PC-9 (cell line): Measurements from ENCODE around the gene OR6S1. TPM values are rescaled to one million over a fixed set of nuclear protein-coding genes. Genes with fewer than 3 reads are reported as not detected.
"Not testable (repeated sequence)": the region's sequence is repeated elsewhere in the genome, so short reads cannot be mapped to it uniquely, and the experiment has no call there.

Experiments
- BruUV-seq: library from RNA; stranded (reverse); fragments of 400-500 nt; replicated peaks from 2 replicates; lab custom pipeline; 2021; lab: Mats Ljungman, UMichigan
- CTCF ChIA-PET: fragments of 300-600 bp; sonication (Branson Sonifier 250); formaldehyde crosslinking; loops from one replicate; lab custom pipeline; 2022; ENCODE audit warnings: antibody characterized with exemption; lab: Charles Lee
- POLR2A ChIA-PET: fragments of 300-600 bp; sonication (Branson Sonifier 250); formaldehyde crosslinking; loops from one replicate; lab custom pipeline; 2022; ENCODE audit warnings: antibody characterized with exemption; ENCODE audit not compliant: unreplicated experiment; lab: Charles Lee
- DNase-seq, 2 experiments: peaks; one replicate each; pipeline versions ENCODE4 v3.0.0 to v3.0.0-alpha.2; 2015 to 2022; ENCODE audit warnings: mixed read lengths in 1 of 2
- H2AFZ ChIP-seq: fragments of 200-600 bp; sonication (generic); 2 replicates; pipeline ENCODE4 v1.8.1; 2017; ENCODE audit warnings: antibody characterized with exemption
- H3F3A ChIP-seq: fragments of 200-600 bp; sonication (generic); 2 replicates; pipeline ENCODE4 v1.8.1; 2017; ENCODE audit warnings: antibody characterized with exemption, mild to moderate bottlenecking, low read depth; ENCODE audit not compliant: insufficient read depth
- H3K27ac ChIP-seq: fragments of 200-600 bp; sonication (generic); 2 replicates; pipeline ENCODE4 v1.6.1; 2016; ENCODE audit warnings: mixed run types
- H3K27me3 ChIP-seq: fragments of 200-600 bp; sonication (generic); 2 replicates; pipeline ENCODE4 v1.6.1; 2016; ENCODE audit warnings: low read depth, mixed run types; ENCODE audit not compliant: insufficient read depth
- H3K36me3 ChIP-seq: fragments of 200-600 bp; sonication (generic); 2 replicates; pipeline ENCODE4 v1.6.1; 2016; ENCODE audit warnings: low read depth, mixed run types
- H3K4me1 ChIP-seq: fragments of 200-600 bp; sonication (generic); replicated peaks from 2 replicates; pipeline ENCODE4 v1.6.1; 2016; ENCODE audit warnings: mixed run types; ENCODE audit not compliant: insufficient read depth
- H3K4me2 ChIP-seq: fragments of 200-600 bp; sonication (generic); 2 replicates; pipeline ENCODE4 v1.6.1; 2017; ENCODE audit warnings: mixed run types
- H3K4me3 ChIP-seq: fragments of 200-600 bp; sonication (generic); 2 replicates; pipeline ENCODE4 v1.6.1; 2016; ENCODE audit warnings: mixed run types
- H3K79me2 ChIP-seq: fragments of 200-600 bp; sonication (generic); 2 replicates; pipeline ENCODE4 v1.6.1; 2017; ENCODE audit warnings: low read depth, mixed run types
- H3K9me2 ChIP-seq: fragments of 200-600 bp; sonication (generic); 2 replicates; pipeline ENCODE4 v1.8.1; 2017; ENCODE audit warnings: mild to moderate bottlenecking; ENCODE audit not compliant: insufficient read depth
- H3K9me3 ChIP-seq: fragments of 200-600 bp; sonication (generic); 2 replicates; pipeline ENCODE4 v1.8.1; 2016; ENCODE audit warnings: low read depth; ENCODE audit not compliant: insufficient read depth
- H4K20me1 ChIP-seq: fragments of 200-600 bp; sonication (generic); 2 replicates; pipeline ENCODE4 v1.8.1; 2017; ENCODE audit not compliant: insufficient read depth
- CTCF ChIP-seq: fragments of 200-600 bp; sonication (generic); conservative IDR thresholded peaks from 2 replicates; pipeline ENCODE4 v1.6.1; 2017; ENCODE audit warnings: mixed run types, antibody characterized with exemption, mild to moderate bottlenecking, moderate library complexity
- EZH2 ChIP-seq: fragments of 200-600 bp; sonication (generic); IDR thresholded peaks from 2 replicates; pipeline ENCODE4 v1.8.0; 2017; ENCODE audit warnings: antibody characterized with exemption, low read depth
- intact Hi-C: fragments of 100-400 bp; cut with micrococcal nuclease; formaldehyde crosslinking; loops from one replicate; pipeline ENCODE4 v1.10.0; 2022; ENCODE audit not compliant: unreplicated experiment
- total RNA-seq: library from RNA; stranded (reverse); gene quantifications from 2 replicates; pipeline ENCODE4 v1.2.3, GENCODE V29; 2021

Gene OR6S1
- total RNA-seq, 1 experiment from 2014 or later: not detected

- no TSS peak for BruUV-seq
- Histone ChIP-seq H4K20me1 (no peaks in the 10 kb centered on the region), H3K4me2 (peak overlapping the region; percentile 91; the same call in 1 of the 2 replicates), H3K79me2 (no peaks in the 10 kb centered on the region), H2AFZ (no peak overlapping the region), H3K36me3 (no peaks in the 10 kb centered on the region), H3K4me3 (no peak overlapping the region), H3K27me3 (no peaks in the 10 kb centered on the region), H3K9me2 (no peaks in the 10 kb centered on the region), H3K27ac (no peak overlapping the region), H3K4me1 (no peaks in the 10 kb centered on the region), H3K9me3 (no peaks in the 10 kb centered on the region), H3F3A (peaks cover 26% of the 10 kb centered on the region)
- ChIA-PET CTCF (no interaction called here), POLR2A (interaction anchor here (0.6 kb wide), 1 partner anchor 9 kb away, joined by 4 read pairs; no protein-coding TSS in a partner anchor)
- TF ChIP-seq EZH2 (no peak), CTCF (no peak)
- DNase-seq: no peak
- intact Hi-C loops: loop anchor here (10.0 kb wide), 1 partner anchor 351 kb away; no protein-coding TSS in a partner anchor
Measured at GRCh38 chr14:20623798-20624197, 17.7 kb downstream of the OR6S1 start.

- no peaks in the 10 kb centered on the region for H3K27me3 ChIP-seq
- H4K20me1 ChIP-seq: no peaks in the 10 kb centered on the region
- peaks cover 26% of the 10 kb centered on the region for H3F3A ChIP-seq
- no peak overlapping the region for H3K27ac ChIP-seq
- H2AFZ ChIP-seq: no peak overlapping the region
- TF ChIP-seq EZH2: no peak
- TF ChIP-seq CTCF: no peak
- H3K9me2 ChIP-seq: no peaks in the 10 kb centered on the region
- H3K79me2 ChIP-seq: no peaks in the 10 kb centered on the region
- intact Hi-C loops: loop anchor here (10.0 kb wide), 1 partner anchor 352 kb away; no protein-coding TSS in a partner anchor
- no peaks in the 10 kb centered on the region for H3K36me3 ChIP-seq
- no peak for DNase-seq
- no peaks in the 10 kb centered on the region for H3K9me3 ChIP-seq
- no peaks in the 10 kb centered on the region for H3K4me1 ChIP-seq
- no peak overlapping the region for H3K4me3 ChIP-seq
- CTCF ChIA-PET: no interaction called here
- POLR2A ChIA-PET: no interaction called here
- no TSS peak for BruUV-seq
- H3K4me2 ChIP-seq: no peak overlapping the region
Measured at GRCh38 chr14:20622816-20623291, 18.6 kb downstream of the OR6S1 start.

GRCh38 chr14:20620798-20621478 lies 20.6 kb downstream of the OR6S1 start:
- POLR2A ChIA-PET: no interaction called here

GRCh38 chr14:20619688-20620087 lies 21.8 kb downstream of the OR6S1 start:
- peaks cover 10% of the 10 kb centered on the region; the same call in 1 of the 2 replicates for H3F3A ChIP-seq
- BruUV-seq, DNase-seq, H3K4me2 ChIP-seq, H4K20me1 ChIP-seq, H3K4me1 ChIP-seq, H3K27ac ChIP-seq, H2AFZ ChIP-seq, H3K4me3 ChIP-seq, H3K79me2 ChIP-seq, H3K36me3 ChIP-seq, H3K9me3 ChIP-seq, H3K27me3 ChIP-seq, POLR2A ChIA-PET, H3K9me2 ChIP-seq: not testable (repeated sequence)
- intact Hi-C loops: loop anchor here (10.0 kb wide), 1 partner anchor 355 kb away; no protein-coding TSS in a partner anchor
- CTCF ChIA-PET: interaction anchor here (0.6 kb wide), 1 partner anchor 10 kb away, joined by 3 read pairs; no protein-coding TSS in a partner anchor

More at GRCh38 chr14:20620798-20621478, 20.6 kb downstream of the OR6S1 start:
- Histone ChIP-seq H3K9me2 (no peaks in the 10 kb centered on the region), H3K36me3 (no peaks in the 10 kb centered on the region), H3K4me2 (no peak overlapping the region), H2AFZ (no peak overlapping the region), H3K9me3 (no peaks in the 10 kb centered on the region), H3F3A (peaks cover 17% of the 10 kb centered on the region), H4K20me1 (no peaks in the 10 kb centered on the region), H3K4me1 (no peaks in the 10 kb centered on the region), H3K27me3 (no peaks in the 10 kb centered on the region), H3K27ac (no peak overlapping the region), H3K79me2 (no peaks in the 10 kb centered on the region), H3K4me3 (no peak overlapping the region)
- intact Hi-C loops: loop anchor here (10.0 kb wide), 1 partner anchor 354 kb away; no protein-coding TSS in a partner anchor
- TF ChIP-seq CTCF (no peak), EZH2 (no peak)
- CTCF ChIA-PET: interaction anchor here (0.7 kb wide), 1 partner anchor 206 kb away, joined by 4 read pairs; no protein-coding TSS in a partner anchor
- DNase-seq: no peak
- no TSS peak for BruUV-seq
